G401 (cell line): ENCODE results near the gene FBXW7. TPM values are rescaled to one million over a fixed set of nuclear protein-coding genes. Genes with fewer than 3 reads are reported as not detected.
A peak's percentile ranks its signal among the peaks of the same experiment; 100 is the strongest.

Experiments
- DNase-seq: peaks from one replicate; pipeline ENCODE4 v3.0.0-alpha.2; 2015; ENCODE audit warnings: low spot score
- in situ Hi-C: cut with HindIII; loops from 2 replicates; pipeline ENCODE4 v1.10.0; 2016; ENCODE audit warnings: low sequenced_read_pairs, mixed read lengths
- total RNA-seq: library from RNA; depleted of rRNA; stranded (reverse); fragments of >200 nt; shearing (Covaris generic); gene quantifications from 2 replicates; pipeline ENCODE4 v1.2.3, GENCODE V29; 2014

Gene FBXW7
- total RNA-seq, 1 experiment from 2014 or later = 59.5 TPM

- in situ Hi-C loops = no loop called here
- no peak for DNase-seq
These were observed 134.5 kb downstream of the FBXW7 start for GRCh38 chr4:152401424-152401823.

- DNase-seq = no peak
- in situ Hi-C loops = no loop called here
These were observed 136.6 kb downstream of the FBXW7 start for GRCh38 chr4:152399246-152399645.

- no peak for DNase-seq
- in situ Hi-C loops = no loop called here
These were observed 137.8 kb downstream of the FBXW7 start for GRCh38 chr4:152398060-152398459.

- in situ Hi-C loops = no loop called here
- DNase-seq = no peak
These were observed 141.1 kb downstream of the FBXW7 start for GRCh38 chr4:152394791-152395190.

DNA sequence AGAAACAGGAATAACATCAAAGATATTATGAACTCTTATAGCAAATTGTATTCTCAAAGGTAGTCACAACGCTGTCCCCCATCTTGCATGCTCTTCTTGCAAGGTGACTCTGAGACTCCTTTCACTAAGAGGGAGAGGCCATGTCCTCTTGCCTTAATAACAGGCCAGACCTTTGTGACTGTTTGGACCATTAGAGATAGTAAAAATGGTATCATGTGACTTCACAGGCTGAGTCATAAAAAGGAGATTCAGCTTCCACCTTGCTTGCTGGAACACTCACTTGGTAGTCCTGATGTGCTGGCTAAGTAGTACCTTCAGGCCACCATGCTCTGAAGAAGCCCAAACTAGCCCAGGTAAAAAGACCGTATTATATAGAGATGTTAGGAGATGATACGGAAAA is 143.8 kb downstream of the FBXW7 start:
- in situ Hi-C loops = no loop called here
- no peak for DNase-seq

DNA sequence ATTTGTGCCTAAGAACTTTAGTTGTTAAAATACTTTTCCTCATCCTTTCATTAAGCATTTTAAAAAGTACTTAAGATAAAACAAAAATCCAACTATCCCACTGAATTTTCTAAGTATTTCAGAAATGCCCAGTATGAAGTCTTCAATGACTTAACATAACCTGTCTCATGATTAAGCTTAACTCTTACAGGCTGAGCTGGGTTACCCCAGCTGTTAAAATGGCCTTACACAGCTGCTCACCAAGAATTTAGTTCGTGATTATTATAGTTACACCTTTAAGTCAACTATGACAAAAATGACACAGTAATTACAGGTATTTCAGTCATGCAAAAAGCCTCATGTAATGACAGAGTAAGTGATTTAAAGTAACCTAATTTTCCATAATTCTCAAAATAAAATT is 145.7 kb downstream of the FBXW7 start:
- no peak for DNase-seq
- in situ Hi-C loops = no loop called here

DNA sequence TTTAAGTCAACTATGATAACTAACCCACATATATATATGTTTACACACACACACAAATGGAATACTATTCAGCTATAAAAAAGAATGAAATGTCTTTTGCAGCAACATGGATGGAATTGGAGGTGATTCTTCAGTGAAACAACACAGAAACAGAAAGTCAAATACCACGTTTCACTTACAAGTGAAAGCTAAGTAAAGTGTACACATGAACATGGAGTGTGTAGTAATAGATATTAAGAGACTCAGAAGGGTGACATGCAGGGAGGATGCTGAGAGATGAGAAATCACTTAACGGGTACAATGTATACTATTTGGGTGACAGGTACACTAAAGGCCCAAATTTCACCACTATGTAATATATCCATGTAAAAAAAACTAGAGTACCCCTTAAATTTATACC is 146.5 kb downstream of the FBXW7 start:
- DNase-seq = no peak
- in situ Hi-C loops = no loop called here

- in situ Hi-C loops = no loop called here
- no peak for DNase-seq
These were observed 150.3 kb downstream of the FBXW7 start for GRCh38 chr4:152385551-152385950.

DNA sequence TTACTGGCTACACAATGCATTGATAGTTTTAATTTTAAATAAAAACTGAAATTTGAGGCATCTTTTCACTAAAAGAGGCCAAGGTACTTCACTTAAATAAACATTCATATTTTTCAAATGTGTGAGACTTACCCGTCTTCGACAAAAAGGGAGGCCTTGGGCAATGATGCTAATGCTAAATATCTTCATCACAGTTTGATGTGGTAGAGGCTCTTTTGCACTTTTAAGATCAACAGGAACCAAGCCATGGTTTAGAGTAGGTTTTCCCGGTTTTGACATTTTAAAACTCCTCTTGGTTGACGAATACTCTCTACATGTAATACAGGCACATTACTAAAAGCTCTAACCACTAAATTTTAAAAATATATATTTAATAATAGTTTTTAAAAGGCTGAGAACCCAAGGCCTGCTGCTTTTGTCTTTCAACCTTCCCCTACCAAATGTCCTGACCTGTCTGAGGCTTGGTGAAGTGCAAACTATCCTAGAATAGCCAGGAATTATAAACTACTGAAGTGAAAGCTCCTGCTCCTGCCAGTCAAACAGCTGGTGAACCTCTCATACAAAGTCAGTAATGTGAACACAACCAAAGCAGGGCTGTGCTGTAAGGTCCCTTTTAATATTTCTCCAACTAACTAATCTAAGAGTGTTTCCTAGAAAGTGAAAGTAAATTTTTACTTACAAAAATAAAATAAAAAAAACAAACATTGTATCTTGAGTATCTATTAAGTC is 153.7 kb downstream of the FBXW7 start:
- in situ Hi-C loops = no loop called here
- DNase-seq = no peak

GRCh38 chr4:152380919-152381318 is 155.0 kb downstream of the FBXW7 start:
- DNase-seq = no peak
- in situ Hi-C loops = no loop called here

GRCh38 chr4:152380185-152380584 is 155.7 kb downstream of the FBXW7 start:
- in situ Hi-C loops = no loop called here
- no peak for DNase-seq

DNA sequence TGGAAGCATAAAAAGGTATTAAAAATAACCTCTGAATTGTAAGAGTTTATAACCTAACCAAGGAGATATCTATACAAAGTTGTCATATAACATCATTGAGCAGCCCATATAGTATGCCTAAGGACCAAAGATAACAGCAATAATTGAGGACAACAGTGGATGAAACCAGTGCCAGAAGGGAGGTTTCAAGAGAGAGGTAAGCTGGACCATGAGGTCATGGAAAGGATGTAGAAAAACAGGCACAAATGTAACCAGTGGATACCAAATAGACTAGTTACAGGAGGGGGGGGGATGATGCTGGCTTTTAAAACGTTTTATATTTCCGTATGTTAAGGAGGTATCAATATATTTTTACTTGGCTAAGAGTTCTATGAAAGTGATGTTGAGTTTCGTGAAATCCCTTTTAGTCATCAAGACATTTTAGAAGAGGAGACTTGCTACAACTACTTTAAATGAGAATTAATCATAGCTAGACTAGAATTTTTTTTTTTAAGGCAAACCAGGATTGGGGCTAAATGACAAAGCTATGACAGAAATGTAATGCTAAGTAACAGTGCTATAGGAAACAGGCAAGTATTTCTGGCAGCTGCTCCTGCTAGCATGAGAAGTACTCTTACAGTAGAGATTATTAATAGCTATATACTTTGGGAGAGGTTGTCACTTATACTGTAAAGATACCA is 161.1 kb downstream of the FBXW7 start:
- in situ Hi-C loops = no loop called here
- DNase-seq = no peak

- in situ Hi-C loops = no loop called here
- no peak for DNase-seq
These were observed 161.7 kb downstream of the FBXW7 start for GRCh38 chr4:152374153-152374552.

DNA sequence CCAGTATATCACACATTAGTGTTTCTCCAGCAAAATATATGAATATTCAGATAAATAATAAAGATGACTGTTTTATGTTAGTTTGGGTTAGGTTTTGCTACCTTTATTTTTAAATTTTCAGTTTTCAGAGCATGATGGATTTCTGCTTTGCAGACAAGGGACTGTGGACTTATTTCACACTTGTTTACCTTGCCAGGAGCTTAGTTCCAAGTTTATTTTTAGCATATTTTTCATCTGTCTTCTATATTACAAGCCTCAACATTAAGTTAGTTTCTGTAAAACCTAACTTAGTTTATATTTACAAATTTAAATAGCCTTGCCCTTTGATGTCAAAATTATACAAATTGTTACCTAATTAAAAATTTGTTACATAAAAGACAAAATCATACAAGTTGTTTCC is 163.4 kb downstream of the FBXW7 start:
- in situ Hi-C loops = no loop called here
- no peak for DNase-seq

- peak; percentile 52 for DNase-seq
- in situ Hi-C loops = no loop called here
These were observed 166.0 kb downstream of the FBXW7 start for GRCh38 chr4:152369902-152370295.

DNA sequence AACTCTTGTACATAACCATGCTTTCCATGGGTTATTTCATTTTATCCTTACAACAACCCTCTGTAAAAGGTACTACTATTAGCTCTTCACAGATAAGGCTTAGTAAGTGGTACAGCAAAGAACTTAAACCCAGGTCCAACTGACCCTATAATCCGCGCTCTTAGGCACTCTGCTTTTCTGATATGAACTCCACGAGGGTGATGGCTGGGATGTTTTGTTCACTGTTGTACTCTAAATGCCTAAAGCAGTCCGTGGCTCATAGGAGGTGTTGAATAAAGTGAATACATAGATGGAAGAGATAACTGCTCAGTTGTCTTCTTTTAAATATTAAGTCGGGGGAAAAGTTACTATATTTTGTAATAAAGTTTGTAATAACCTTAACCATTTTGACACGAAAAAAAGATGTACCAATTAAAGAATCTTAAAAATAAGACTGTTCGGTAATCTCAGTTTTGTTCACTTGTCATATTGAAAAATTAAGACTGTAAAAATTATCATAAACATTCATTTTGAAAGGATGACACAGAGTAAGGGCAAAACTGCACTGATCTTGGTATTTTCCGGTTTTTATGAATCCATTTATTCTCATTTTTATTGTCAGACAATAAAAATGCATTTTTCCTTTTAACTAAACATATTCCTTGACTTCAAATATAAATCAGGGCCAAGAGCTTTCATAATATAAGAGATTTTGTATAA is 166.5 kb downstream of the FBXW7 start:
- peak; percentile 31 for DNase-seq
- in situ Hi-C loops = no loop called here

- no peak for DNase-seq
- in situ Hi-C loops = no loop called here
These were observed 167.9 kb downstream of the FBXW7 start for GRCh38 chr4:152368001-152368400.

GRCh38 chr4:152364883-152365282 is 171.0 kb downstream of the FBXW7 start:
- in situ Hi-C loops = no loop called here
- no peak for DNase-seq

DNA sequence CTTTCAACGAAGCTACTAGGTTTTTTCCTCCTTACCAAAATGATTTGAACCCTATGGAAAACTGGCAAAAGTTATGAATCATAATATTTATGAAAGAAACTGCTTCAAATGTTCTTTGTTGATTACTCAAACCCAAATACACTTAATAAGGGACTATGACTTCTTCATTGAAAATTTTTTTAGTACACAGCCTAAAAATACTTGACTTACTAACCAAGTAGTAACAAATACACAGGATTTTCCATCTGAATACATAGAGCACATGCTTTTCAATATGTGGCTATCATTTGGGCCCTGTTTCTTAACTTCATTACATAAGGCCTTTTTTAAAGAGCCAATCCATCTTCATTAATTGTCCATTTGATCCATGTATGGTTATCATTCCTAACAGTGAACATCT is 171.5 kb downstream of the FBXW7 start:
- DNase-seq = no peak
- in situ Hi-C loops = no loop called here

DNA sequence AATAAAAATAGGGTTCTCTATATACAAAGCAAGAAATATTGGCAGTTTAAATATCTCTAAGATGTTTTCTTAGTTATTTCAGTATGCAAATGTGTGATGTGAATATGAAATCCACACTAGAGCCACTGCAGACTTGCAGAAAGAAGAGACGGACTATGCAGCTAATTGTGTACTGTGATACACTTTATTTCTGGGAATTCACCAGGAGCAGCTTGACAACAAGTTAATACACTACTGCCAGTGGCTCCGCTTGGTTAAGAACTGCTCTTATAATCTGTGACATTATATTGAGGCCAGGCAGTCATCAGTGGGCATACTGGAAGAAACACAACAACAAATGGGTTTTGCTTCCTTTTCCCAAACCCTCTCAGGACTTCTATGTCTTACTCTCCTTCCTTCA is 172.0 kb downstream of the FBXW7 start:
- in situ Hi-C loops = no loop called here

More for the DNA sequence above, 172.0 kb downstream of the FBXW7 start:
- DNase-seq = no peak
